ENCODE data around the gene DCAF5.

DCAF5 gene

GRCh38 chr14:69139743-69140142, 13.2 kb downstream of the DCAF5 start:
- DNase-seq = no peak

- peak in 2 of 3 donors; percentile 30 to 36 for DNase-seq
These were observed 14.9 kb downstream of the DCAF5 start for GRCh38 chr14:69137843-69138535.

- DNase-seq = peak in 1 of 3 donors; percentile 17
These were observed 15.5 kb downstream of the DCAF5 start for GRCh38 chr14:69137416-69137815.

GRCh38 chr14:69135133-69135532, 17.8 kb downstream of the DCAF5 start:
- DNase-seq = no peak

GRCh38 chr14:69133206-69134125, 19.5 kb downstream of the DCAF5 start:
- DNase-seq = peak in 1 of 3 donors; percentile 30

GRCh38 chr14:69132513-69133181, 20.3 kb downstream of the DCAF5 start:
- DNase-seq = no peak

GRCh38 chr14:69131176-69131575, 21.7 kb downstream of the DCAF5 start:
- DNase-seq = no peak

- peak; percentile 86 to 91 (median 88) for DNase-seq
These were observed 23.5 kb downstream of the DCAF5 start for GRCh38 chr14:69129264-69129880.

GRCh38 chr14:69118305-69118704, 34.6 kb downstream of the DCAF5 start:
- no peak for DNase-seq

- no peak for DNase-seq
These were observed 35.7 kb downstream of the DCAF5 start for GRCh38 chr14:69117020-69117767.

- no peak for DNase-seq
These were observed 37.3 kb downstream of the DCAF5 start for GRCh38 chr14:69115407-69116185.

- DNase-seq = no peak
These were observed 38.2 kb downstream of the DCAF5 start for GRCh38 chr14:69114763-69115162.

- no peak for DNase-seq
These were observed 44.6 kb downstream of the DCAF5 start for GRCh38 chr14:69108358-69108757.

- DNase-seq = peak; percentile 54 to 63 (median 57)
These were observed 45.4 kb downstream of the DCAF5 start for GRCh38 chr14:69107407-69108003.

- DNase-seq = no peak
These were observed 46.5 kb downstream of the DCAF5 start for GRCh38 chr14:69106451-69106850.

- DNase-seq = no peak
These were observed 47.6 kb downstream of the DCAF5 start for GRCh38 chr14:69105326-69105725.

GRCh38 chr14:69101331-69101826, 51.5 kb downstream of the DCAF5 start:
- peak; percentile 75 to 85 (median 84) for DNase-seq

- DNase-seq = no peak
These were observed 54.9 kb downstream of the DCAF5 start for GRCh38 chr14:69097974-69098373.

GRCh38 chr14:69096781-69097475, 56.0 kb downstream of the DCAF5 start:
- no peak for DNase-seq

- no peak for DNase-seq
These were observed 56.7 kb downstream of the DCAF5 start for GRCh38 chr14:69096246-69096645.

All from suppressor macrophage treated with lipopolysaccharide for 1 hour (primary cell).